Adipocyte (in vitro differentiated cells): ENCODE data around the gene RSU1.

Source experiments
- DNase-seq: peaks from one replicate; pipeline ENCODE4 v3.0.0-alpha.2; 2015; ENCODE audit warnings: low read depth
- H3K27me3 ChIP-seq: replicated peaks from 2 replicates; pipeline ENCODE4 v1.7.0; 2013; ENCODE audit warnings: mild to moderate bottlenecking, low read length, moderate library complexity; ENCODE audit not compliant: control insufficient read depth, insufficient read depth
- H3K36me3 ChIP-seq: 2 replicates; pipeline ENCODE4 v1.7.0; 2013; ENCODE audit warnings: low read length, mild to moderate bottlenecking, moderate library complexity; ENCODE audit not compliant: control insufficient read depth, insufficient read depth, severe bottlenecking
- H3K4me1 ChIP-seq: 2 replicates; pipeline ENCODE4 v1.7.0; 2013; ENCODE audit warnings: mild to moderate bottlenecking, low read length, moderate library complexity; ENCODE audit not compliant: control insufficient read depth, insufficient read depth
- H3K4me3 ChIP-seq: 2 replicates; pipeline ENCODE4 v1.7.0; 2013; ENCODE audit warnings: mild to moderate bottlenecking, low read length, moderate library complexity
- H3K9ac ChIP-seq: 2 replicates; pipeline ENCODE4 v1.7.0; 2013; ENCODE audit warnings: mild to moderate bottlenecking, low read length, moderate library complexity
- H3K9me3 ChIP-seq: 2 replicates; pipeline ENCODE4 v1.7.0; 2013; ENCODE audit warnings: mild to moderate bottlenecking, low read length, moderate library complexity; ENCODE audit not compliant: control insufficient read depth

The RSU1 gene

GRCh38 chr10:16599662-16600061 is 217.6 kb downstream of the RSU1 start:
- Histone ChIP-seq H3K36me3 (peaks cover 19% of the 10 kb centered on the region), H3K27me3 (no peaks in the 10 kb centered on the region), H3K9me3 (no peaks in the 10 kb centered on the region), H3K4me1 (no peaks in the 10 kb centered on the region), H3K4me3 (no peak overlapping the region), H3K9ac (no peak overlapping the region)
- no peak for DNase-seq

GRCh38 chr10:16597656-16598055 is 219.6 kb downstream of the RSU1 start:
- Histone ChIP-seq H3K9me3 (no peaks in the 10 kb centered on the region), H3K36me3 (peaks cover 28% of the 10 kb centered on the region), H3K27me3 (no peaks in the 10 kb centered on the region), H3K9ac (no peak overlapping the region), H3K4me1 (no peaks in the 10 kb centered on the region), H3K4me3 (no peak overlapping the region)
- no peak for DNase-seq

- Histone ChIP-seq H3K4me1 (no peaks in the 10 kb centered on the region), H3K27me3 (no peaks in the 10 kb centered on the region), H3K9ac (no peak overlapping the region), H3K4me3 (no peak overlapping the region), H3K36me3 (peaks cover 33% of the 10 kb centered on the region), H3K9me3 (no peaks in the 10 kb centered on the region)
- no peak for DNase-seq
Observed at GRCh38 chr10:16592378-16592777, 224.8 kb downstream of the RSU1 start.

- H3K27me3 ChIP-seq, result no peaks in the 10 kb centered on the region
- peaks cover 6% of the 10 kb centered on the region for H3K36me3 ChIP-seq
- H3K9me3 ChIP-seq, result no peaks in the 10 kb centered on the region
- no peak for DNase-seq
- no peak overlapping the region for H3K4me3 ChIP-seq
- H3K9ac ChIP-seq, result no peak overlapping the region
- no peaks in the 10 kb centered on the region for H3K4me1 ChIP-seq
Observed at GRCh38 chr10:16586358-16587138, 230.7 kb downstream of the RSU1 start.

- no peak for DNase-seq
- H3K36me3 ChIP-seq, result no peaks in the 10 kb centered on the region
- H3K4me1 ChIP-seq, result no peaks in the 10 kb centered on the region
- H3K27me3 ChIP-seq, result no peaks in the 10 kb centered on the region
- H3K9ac ChIP-seq, result no peak overlapping the region
- no peak overlapping the region for H3K4me3 ChIP-seq
- no peaks in the 10 kb centered on the region for H3K9me3 ChIP-seq
Observed at GRCh38 chr10:16585103-16585502, 232.1 kb downstream of the RSU1 start.

GRCh38 chr10:16583382-16583781 is 233.8 kb downstream of the RSU1 start:
- Histone ChIP-seq H3K27me3 (no peaks in the 10 kb centered on the region), H3K9me3 (no peaks in the 10 kb centered on the region), H3K9ac (no peak overlapping the region), H3K36me3 (no peaks in the 10 kb centered on the region), H3K4me1 (no peaks in the 10 kb centered on the region), H3K4me3 (no peak overlapping the region)
- DNase-seq, result no peak

GRCh38 chr10:16581202-16581601 is 236.0 kb downstream of the RSU1 start:
- H3K4me3 ChIP-seq, result no peak overlapping the region
- no peak overlapping the region for H3K9ac ChIP-seq
- H3K4me1 ChIP-seq, result no peaks in the 10 kb centered on the region
- no peaks in the 10 kb centered on the region for H3K36me3 ChIP-seq
- no peaks in the 10 kb centered on the region for H3K27me3 ChIP-seq
- no peak for DNase-seq
- H3K9me3 ChIP-seq, result no peaks in the 10 kb centered on the region

- Histone ChIP-seq H3K27me3 (peaks cover 9% of the 10 kb centered on the region), H3K4me1 (no peaks in the 10 kb centered on the region), H3K9me3 (peaks cover 6% of the 10 kb centered on the region), H3K36me3 (no peaks in the 10 kb centered on the region), H3K9ac (no peak overlapping the region), H3K4me3 (no peak overlapping the region)
- no peak for DNase-seq
Observed at GRCh38 chr10:16570731-16571130, 246.5 kb downstream of the RSU1 start.

GRCh38 chr10:16566202-16566805 is 250.9 kb downstream of the RSU1 start:
- H3K36me3 ChIP-seq, result no peaks in the 10 kb centered on the region
- no peak for DNase-seq
- no peaks in the 10 kb centered on the region for H3K4me1 ChIP-seq
- no peak overlapping the region for H3K9ac ChIP-seq
- no peaks in the 10 kb centered on the region for H3K9me3 ChIP-seq
- peaks cover 11% of the 10 kb centered on the region for H3K27me3 ChIP-seq
- H3K4me3 ChIP-seq, result no peak overlapping the region

- no peak overlapping the region for H3K4me3 ChIP-seq
- DNase-seq, result no peak
- H3K9me3 ChIP-seq, result no peaks in the 10 kb centered on the region
- H3K36me3 ChIP-seq, result no peaks in the 10 kb centered on the region
- no peak overlapping the region for H3K9ac ChIP-seq
- H3K27me3 ChIP-seq, result peaks cover 11% of the 10 kb centered on the region
- no peaks in the 10 kb centered on the region for H3K4me1 ChIP-seq
Observed at GRCh38 chr10:16565604-16566003, 251.6 kb downstream of the RSU1 start.

GRCh38 chr10:16562891-16563290 is 254.3 kb downstream of the RSU1 start:
- H3K9ac ChIP-seq, result no peak overlapping the region
- DNase-seq, result no peak
- no peak overlapping the region for H3K4me3 ChIP-seq
- peaks cover 9% of the 10 kb centered on the region for H3K9me3 ChIP-seq
- peaks cover 11% of the 10 kb centered on the region for H3K27me3 ChIP-seq
- no peaks in the 10 kb centered on the region for H3K4me1 ChIP-seq
- H3K36me3 ChIP-seq, result no peaks in the 10 kb centered on the region
